ENCODE measurements around the gene PPP1R37. TPM values are rescaled to one million over a fixed set of nuclear protein-coding genes. Genes with fewer than 3 reads are reported as not detected.

PPP1R37 gene
- total RNA-seq, 4 donors from 2014 or later, result 17.2 to 32.4 (median 17.8) TPM

- TF ChIP-seq CTCF (IDR thresholded peaks at IDR 0.05; ENCODE audit: low read depth), result no peak
Measured at GRCh38 chr19:45152504-45153338, 59.7 kb downstream of the PPP1R37 start.

GRCh38 chr19:45153339-45154063 lies 60.5 kb downstream of the PPP1R37 start:
- no peak for TF ChIP-seq CTCF (IDR thresholded peaks at IDR 0.05; ENCODE audit: low read depth)

- no peak for TF ChIP-seq CTCF (IDR thresholded peaks at IDR 0.05; ENCODE audit: low read depth)
Measured at GRCh38 chr19:45154064-45154827, 61.3 kb downstream of the PPP1R37 start.

- no peak for TF ChIP-seq CTCF (IDR thresholded peaks at IDR 0.05; ENCODE audit: low read depth)
Measured at GRCh38 chr19:45156011-45156630, 63.1 kb downstream of the PPP1R37 start.

DNA sequence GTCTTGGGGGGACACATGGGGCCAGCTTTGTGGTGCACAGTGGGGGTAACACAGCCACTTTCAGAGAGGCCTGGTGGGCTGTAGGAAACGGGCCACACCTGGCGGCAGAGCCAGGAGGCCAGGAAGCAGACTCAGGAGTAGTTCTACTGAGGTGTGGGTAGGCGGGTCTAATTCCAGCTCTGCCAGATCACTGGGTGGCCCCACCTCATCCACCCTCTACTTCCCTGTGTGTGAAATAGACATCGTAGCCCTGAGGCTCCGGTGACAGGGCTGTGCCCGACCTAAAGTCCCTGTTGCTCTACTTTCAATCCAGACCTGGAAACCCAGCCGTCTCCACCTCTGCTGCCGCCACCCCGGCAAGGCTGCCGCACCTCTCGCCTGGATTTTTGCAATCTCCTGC lies 63.8 kb downstream of the PPP1R37 start:
- no peak for TF ChIP-seq CTCF (IDR thresholded peaks at IDR 0.05; ENCODE audit: low read depth)

- TF ChIP-seq CTCF (IDR thresholded peaks at IDR 0.05; ENCODE audit: low read depth), result no peak
Measured at GRCh38 chr19:45158503-45159209, 65.7 kb downstream of the PPP1R37 start.

Data from subcutaneous adipose tissue (tissue), 4 donors.